Measurements from ENCODE around the gene ATP8B1. TPM values are rescaled to one million over a fixed set of nuclear protein-coding genes. Genes with fewer than 3 reads are reported as not detected.
"Not testable (repeated sequence)": the region's sequence is repeated elsewhere in the genome, so short reads cannot be mapped to it uniquely, and the experiment has no call there.

Gene ATP8B1
- total and polyA plus RNA-seq, 2 donors (not counting 3 experiments of a cell fraction or from before 2014, with no cell fraction given): 49.3 to 100 TPM

- no peaks in the 10 kb centered on the region for H4K20me1 ChIP-seq (replicated peaks; ENCODE audit: control insufficient read depth, extremely low read depth, insufficient read depth, low read length)
- no peaks in the 10 kb centered on the region for H3K36me3 ChIP-seq (ENCODE audit: control insufficient read depth in 2 of 2, extremely low read depth in 1 of 2, insufficient read depth in 2 of 2, low read length in 2 of 2)
- BruUV-seq (replicated peaks): no TSS peak
- FAIRE-seq (no peak), DNase-seq (ENCODE audit: low read depth, low spot score) (peak; percentile 85)
- dilution Hi-C loops (cut with MboI; ENCODE audit: extremely low pct_ligation_motif_present, low sequenced_read_pairs): no loop called here
- H3K9ac ChIP-seq (replicated peaks; ENCODE audit: extremely low read depth, insufficient read depth, low read length): no peak overlapping the region
- no peak for TF ChIP-seq FOS (IDR thresholded peaks at IDR 0.05; ENCODE audit: borderline replicate concordance, insufficient read depth, low read length)
- no peak for TF ChIP-seq GATA2 (IDR thresholded peaks at IDR 0.05; ENCODE audit: insufficient read depth, insufficient read length, low read depth, low read length)
- TF ChIP-seq MYC (IDR thresholded peaks at IDR 0.05; ENCODE audit: low read depth, low read length): no peak
- no peak for TF ChIP-seq JUN (IDR thresholded peaks at IDR 0.05; ENCODE audit: borderline replicate concordance, insufficient read depth, insufficient read length, low read depth)
- no peak for TF ChIP-seq EZH2 (IDR thresholded peaks at IDR 0.05; ENCODE audit: borderline replicate concordance, low read depth, low read length, severe bottlenecking)
- TF ChIP-seq MAX (IDR thresholded peaks at IDR 0.05; ENCODE audit: insufficient read depth, insufficient read length): no peak
- no peak for TF ChIP-seq POLR2A (IDR thresholded peaks at IDR 0.05; ENCODE audit: low read depth, low read length)
- no peak for TF ChIP-seq POLR2AphosphoS5 (IDR thresholded peaks at IDR 0.05; ENCODE audit: insufficient read depth, low read depth, low read length)
- TF ChIP-seq, protein P1, sequence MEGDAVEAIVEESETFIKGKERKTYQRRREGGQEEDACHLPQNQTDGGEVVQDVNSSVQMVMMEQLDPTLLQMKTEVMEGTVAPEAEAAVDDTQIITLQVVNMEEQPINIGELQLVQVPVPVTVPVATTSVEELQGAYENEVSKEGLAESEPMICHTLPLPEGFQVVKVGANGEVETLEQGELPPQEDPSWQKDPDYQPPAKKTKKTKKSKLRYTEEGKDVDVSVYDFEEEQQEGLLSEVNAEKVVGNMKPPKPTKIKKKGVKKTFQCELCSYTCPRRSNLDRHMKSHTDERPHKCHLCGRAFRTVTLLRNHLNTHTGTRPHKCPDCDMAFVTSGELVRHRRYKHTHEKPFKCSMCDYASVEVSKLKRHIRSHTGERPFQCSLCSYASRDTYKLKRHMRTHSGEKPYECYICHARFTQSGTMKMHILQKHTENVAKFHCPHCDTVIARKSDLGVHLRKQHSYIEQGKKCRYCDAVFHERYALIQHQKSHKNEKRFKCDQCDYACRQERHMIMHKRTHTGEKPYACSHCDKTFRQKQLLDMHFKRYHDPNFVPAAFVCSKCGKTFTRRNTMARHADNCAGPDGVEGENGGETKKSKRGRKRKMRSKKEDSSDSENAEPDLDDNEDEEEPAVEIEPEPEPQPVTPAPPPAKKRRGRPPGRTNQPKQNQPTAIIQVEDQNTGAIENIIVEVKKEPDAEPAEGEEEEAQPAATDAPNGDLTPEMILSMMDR (IDR thresholded peaks at IDR 0.05; ENCODE audit: extremely low read depth in 1 of 2, insufficient read depth in 1 of 2, low read depth in 1 of 2, low read length in 2 of 2): no peak
- H2AFZ ChIP-seq (ENCODE audit: low read depth, low read length): no peak overlapping the region
- no peak overlapping the region for H3K4me3 ChIP-seq (replicated peaks in 1 of 3; ENCODE audit: insufficient read depth in 1 of 3, low read depth in 1 of 3, low read length in 3 of 3)
- no peaks in the 10 kb centered on the region for H3K9me1 ChIP-seq (replicated peaks; ENCODE audit: control insufficient read depth, extremely low read depth, insufficient read depth, low read length)
- no peaks in the 10 kb centered on the region for H3K9me3 ChIP-seq (replicated peaks; ENCODE audit: control insufficient read depth, insufficient read depth, low read length)
- H3K27me3 ChIP-seq (ENCODE audit: control insufficient read depth in 2 of 2, insufficient read depth in 2 of 2, low read length in 2 of 2): no peaks in the 10 kb centered on the region
- H3K27ac ChIP-seq (ENCODE audit: insufficient read depth, low read depth, low read length): no peak overlapping the region
- POLR2A ChIA-PET: no interaction called here
- no peaks in the 10 kb centered on the region for H3K79me2 ChIP-seq (ENCODE audit: control insufficient read depth, insufficient read depth, low read length)
- CTCF ChIA-PET: interaction anchor here (0.9 to 1.3 kb wide), 4 partner anchors 10 to 33 kb away, joined by 3 to 5 read pairs (median 4); no protein-coding TSS in a partner anchor
- H3K4me1 ChIP-seq (ENCODE audit: control insufficient read depth, extremely low read depth, insufficient read depth, low read length): peaks cover 5% of the 10 kb centered on the region
- no peak overlapping the region for H3K4me2 ChIP-seq (ENCODE audit: insufficient read depth, low read length)
- intact Hi-C loops (cut with micrococcal nuclease): no loop called here
Measured at GRCh38 chr18:57826252-57826651, 23.1 kb upstream of the ATP8B1 start.

DNA sequence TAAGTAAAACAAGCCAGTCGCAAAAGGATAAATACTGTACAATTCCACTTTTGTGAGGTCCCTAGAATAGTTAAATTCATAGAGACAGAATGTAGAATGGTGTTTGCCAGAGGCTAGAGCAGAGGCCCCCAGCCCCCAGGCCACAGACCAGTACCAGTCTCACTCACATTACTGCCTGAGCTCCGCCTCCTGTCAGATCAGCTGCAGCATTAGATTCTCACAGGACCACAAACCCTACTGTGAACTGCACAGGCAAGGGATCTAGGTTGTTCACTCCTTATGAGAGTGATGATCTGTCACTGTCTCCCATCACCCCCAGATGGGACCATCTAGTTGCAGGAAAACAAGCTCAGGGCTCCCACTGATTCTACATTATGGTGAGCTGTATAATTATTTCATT lies 17.5 kb upstream of the ATP8B1 start:
- Histone ChIP-seq H3K4me2 (ENCODE audit: insufficient read depth, low read length) (peak overlapping the region; percentile 14), H3K9ac (replicated peaks; ENCODE audit: extremely low read depth, insufficient read depth, low read length) (peak overlapping the region; percentile 85), H3K4me1 (ENCODE audit: control insufficient read depth, extremely low read depth, insufficient read depth, low read length) (peaks cover 18% of the 10 kb centered on the region), H3K27ac (ENCODE audit: insufficient read depth, low read depth, low read length) (peak overlapping the region; percentile 96)
- intact Hi-C loops (cut with micrococcal nuclease): loop anchor here (1.0 to 5.0 kb wide), 5 partner anchors 13 to 402 kb away; no protein-coding TSS in a partner anchor
- H4K20me1 ChIP-seq (replicated peaks; ENCODE audit: control insufficient read depth, extremely low read depth, insufficient read depth, low read length); H3K36me3 ChIP-seq (ENCODE audit: control insufficient read depth in 2 of 2, extremely low read depth in 1 of 2, insufficient read depth in 2 of 2, low read length in 2 of 2); H3K27me3 ChIP-seq (ENCODE audit: control insufficient read depth in 2 of 2, insufficient read depth in 2 of 2, low read length in 2 of 2); H3K4me3 ChIP-seq (replicated peaks in 1 of 3; ENCODE audit: insufficient read depth in 1 of 3, low read depth in 1 of 3, low read length in 3 of 3); H3K9me1 ChIP-seq (replicated peaks; ENCODE audit: control insufficient read depth, extremely low read depth, insufficient read depth, low read length); H3K9me3 ChIP-seq (replicated peaks; ENCODE audit: control insufficient read depth, insufficient read depth, low read length); DNase-seq (ENCODE audit: low read depth, low spot score); BruUV-seq (replicated peaks); dilution Hi-C loops (cut with MboI; ENCODE audit: extremely low pct_ligation_motif_present, low sequenced_read_pairs); H3K79me2 ChIP-seq (ENCODE audit: control insufficient read depth, insufficient read depth, low read length); H2AFZ ChIP-seq (ENCODE audit: low read depth, low read length): not testable (repeated sequence)
- peak; percentile 21 for FAIRE-seq
- ChIA-PET CTCF (interaction anchor here (0.9 to 2.1 kb wide), 6 partner anchors 11 to 301 kb away, joined by 3 to 9 read pairs (median 6); partner anchors contain the start of gene ATP8B1), POLR2A (interaction anchor here (0.8 to 2.4 kb wide), 3 partner anchors 14 to 36 kb away, joined by 3 to 7 read pairs (median 5); no protein-coding TSS in a partner anchor)

Data from endothelial cell of umbilical vein (primary cell).